HCT116 (cell line): Measurements from ENCODE around the gene ALK. TPM values are rescaled to one million over a fixed set of nuclear protein-coding genes. Genes with fewer than 3 reads are reported as not detected.

ENCODE experiments used
- ATAC-seq: fragments of 200-7000 bp; cut with Tn5 transposase; 2 replicates; pipeline ENCODE4 v1.9.1; 2020; ENCODE audit warnings: mild to moderate bottlenecking, moderate library complexity
- BruUV-seq: library from RNA; stranded (reverse); fragments of 400-500 nt; replicated peaks from 2 replicates; lab custom pipeline; 2021; lab: Mats Ljungman, UMichigan
- CTCF ChIA-PET: fragments of 300-600 bp; sonication (Branson Sonifier 250); formaldehyde crosslinking; loops from one replicate; lab custom pipeline; 2021; ENCODE audit warnings: antibody characterized with exemption; lab: Charles Lee
- POLR2A ChIA-PET: fragments of 300-600, 350-600 bp; sonication (Branson Sonifier 250); formaldehyde crosslinking; loops from one replicate; lab custom pipeline; 2021; ENCODE audit warnings: antibody characterized with exemption; lab: Charles Lee
- RAD21 ChIA-PET, 2 experiments: fragments of 300-600 bp; sonication (Branson Sonifier 250); formaldehyde crosslinking; loops; one replicate each; lab custom pipeline; 2023; ENCODE audit warnings: low total read pairs in 2 of 2; ENCODE audit not compliant: uncharacterized antibody in 2 of 2, unreplicated experiment in 2 of 2, low non-redundant PET in 1 of 2; lab: Charles Lee
- DNase-seq: peaks from one replicate; pipeline ENCODE4 v3.0.0-alpha.2; 2010; ENCODE audit warnings: low read depth, low spot score
- H2AFZ ChIP-seq: fragments of 200-600 bp; shearing (Covaris generic), sonication (generic); 2 replicates; pipeline ENCODE4 v1.6.1; 2017; ENCODE audit warnings: low read depth, mixed run types, mixed read lengths, antibody characterized with exemption, low read length; ENCODE audit not compliant: poor library complexity, severe bottlenecking
- H3K27ac ChIP-seq: 2 replicates; pipeline ENCODE4 v1.5.1; 2012; ENCODE audit warnings: low read depth, low read length
- H3K27me3 ChIP-seq: fragments of 200-600 bp; sonication (generic); 2 replicates; pipeline ENCODE4 v1.6.1; 2016; ENCODE audit warnings: mixed run types, low read length, mixed read lengths; ENCODE audit not compliant: insufficient read depth
- H3K36me3 ChIP-seq, 2 experiments: fragments of 200-500 bp in 1 of 2; fragments of 200-600 bp in 1 of 2; sonication (Bioruptor generic) in 1 of 2; sonication (generic) in 1 of 2; 2 replicates each; pipeline versions ENCODE4 v1.5.1 to v1.6.1; 2014 to 2016; ENCODE audit warnings: low read length in 2 of 2, inconsistent platforms in 1 of 2, mixed read lengths in 1 of 2, mixed run types in 1 of 2; ENCODE audit not compliant: insufficient read depth in 2 of 2, control insufficient read depth in 1 of 2
- H3K4me1 ChIP-seq, 2 experiments: fragments of 200-600 bp in 1 of 2; sonication (generic) in 1 of 2; 2 replicates each; pipeline versions ENCODE4 v1.5.1 to v1.6.1; 2012 to 2017; ENCODE audit warnings: low read length in 2 of 2, inconsistent platforms in 1 of 2, mild to moderate bottlenecking in 1 of 2, mixed read lengths in 1 of 2, mixed run types in 1 of 2, moderate library complexity in 1 of 2; ENCODE audit not compliant: insufficient read depth in 2 of 2, control insufficient read depth in 1 of 2
- H3K4me2 ChIP-seq: fragments of 200-600 bp; sonication (generic); 2 replicates; pipeline ENCODE4 v1.6.1; 2017; ENCODE audit warnings: mixed run types, low read length, mixed read lengths
- H3K4me3 ChIP-seq, 2 experiments: fragments of 200-600 bp in 1 of 2; sonication (generic) in 1 of 2; replicated peaks in 1 of 2; 2 replicates each; pipeline ENCODE4 v1.5.1; 2011 to 2016; ENCODE audit warnings: low read length in 2 of 2, control low read depth in 1 of 2, low read depth in 1 of 2, mild to moderate bottlenecking in 1 of 2, mixed read lengths in 1 of 2, mixed run types in 1 of 2
- H3K79me2 ChIP-seq: fragments of 200-600 bp; sonication (generic); 2 replicates; pipeline ENCODE4 v1.6.1; 2017; ENCODE audit warnings: mild to moderate bottlenecking, mixed run types, low read length, moderate library complexity, mixed read lengths; ENCODE audit not compliant: insufficient read depth
- H3K9ac ChIP-seq: fragments of 200-600 bp; sonication (generic); 2 replicates; pipeline ENCODE4 v1.6.1; 2016; ENCODE audit warnings: low read length, mixed read lengths
- H3K9me2 ChIP-seq: fragments of 200-600 bp; sonication (generic), shearing (Covaris generic); 2 replicates; pipeline ENCODE4 v1.6.1; 2017; ENCODE audit warnings: mixed run types, mild to moderate bottlenecking, moderate library complexity; ENCODE audit not compliant: insufficient read depth
- H3K9me3 ChIP-seq, 2 experiments: fragments of 200-500 bp in 1 of 2; fragments of 200-600 bp in 1 of 2; sonication (Bioruptor generic) in 1 of 2; sonication (generic) in 1 of 2; 2 replicates each; pipeline ENCODE4 v1.6.1; 2014 to 2017; ENCODE audit warnings: low read length in 2 of 2, mixed read lengths in 2 of 2, inconsistent platforms in 1 of 2, low read depth in 1 of 2, mild to moderate bottlenecking in 1 of 2, mixed run types in 1 of 2, moderate library complexity in 1 of 2; ENCODE audit not compliant: control insufficient read depth in 1 of 2, insufficient read depth in 1 of 2
- H4K20me1 ChIP-seq: fragments of 200-600 bp; sonication (generic), shearing (Covaris generic); 2 replicates; pipeline ENCODE4 v1.6.1; 2017; ENCODE audit warnings: mixed run types, mild to moderate bottlenecking, moderate library complexity; ENCODE audit not compliant: insufficient read depth
- CBX3 ChIP-seq: IDR thresholded peaks from 2 replicates; pipeline ENCODE4 v1.6.1; 2012; ENCODE audit warnings: low read depth
- CEBPB ChIP-seq: IDR thresholded peaks from 2 replicates; pipeline ENCODE4 v1.6.1; 2012; ENCODE audit warnings: low read depth
- EGR1 ChIP-seq: IDR thresholded peaks from 2 replicates; pipeline ENCODE4 v1.6.1; 2012; ENCODE audit warnings: low read depth
- EZH2phosphoT487 ChIP-seq: fragments of 200-600 bp; IDR thresholded peaks from 2 replicates; pipeline ENCODE4 v1.6.1; 2018; ENCODE audit warnings: antibody characterized with exemption, borderline replicate concordance
- FOSL1 ChIP-seq: IDR thresholded peaks from 2 replicates; pipeline ENCODE4 v1.6.1; 2012; ENCODE audit warnings: low read depth
- TCF7L2 ChIP-seq: IDR thresholded peaks from 2 replicates; pipeline ENCODE4 v1.7.0; 2011; ENCODE audit warnings: borderline replicate concordance, inconsistent platforms; ENCODE audit not compliant: insufficient read depth, insufficient read length; ENCODE audit errors: extremely low read depth
- ZNF274 ChIP-seq: fragments of 200-500 bp; sonication (Bioruptor generic); IDR thresholded peaks from 2 replicates; pipeline ENCODE4 v1.6.1; 2014; ENCODE audit warnings: mild to moderate bottlenecking, low read depth, low read length, inconsistent platforms
- intact Hi-C: fragments of 100-400 bp; cut with micrococcal nuclease; formaldehyde crosslinking; loops from 2 replicates; pipeline ENCODE4 v1.10.0; 2022
- total RNA-seq: library from RNA; stranded (reverse); gene quantifications from one replicate; pipeline ENCODE4 v1.2.1, GENCODE V29; 2021; ENCODE audit not compliant: unreplicated experiment
- TF ChIP-seq, protein P1 (sequence below): IDR thresholded peaks from 2 replicates; pipeline ENCODE4 v1.6.1; 2011; ENCODE audit warnings: mild to moderate bottlenecking, low read length, moderate library complexity; ENCODE audit not compliant: insufficient replicate concordance; ENCODE audit errors: extremely low read depth
- TF ChIP-seq, protein P2 (sequence below): IDR thresholded peaks from 2 replicates; pipeline ENCODE4 v1.6.1; 2012

Gene ALK
- total RNA-seq, 1 experiment from 2014 or later = not detected

DNA sequence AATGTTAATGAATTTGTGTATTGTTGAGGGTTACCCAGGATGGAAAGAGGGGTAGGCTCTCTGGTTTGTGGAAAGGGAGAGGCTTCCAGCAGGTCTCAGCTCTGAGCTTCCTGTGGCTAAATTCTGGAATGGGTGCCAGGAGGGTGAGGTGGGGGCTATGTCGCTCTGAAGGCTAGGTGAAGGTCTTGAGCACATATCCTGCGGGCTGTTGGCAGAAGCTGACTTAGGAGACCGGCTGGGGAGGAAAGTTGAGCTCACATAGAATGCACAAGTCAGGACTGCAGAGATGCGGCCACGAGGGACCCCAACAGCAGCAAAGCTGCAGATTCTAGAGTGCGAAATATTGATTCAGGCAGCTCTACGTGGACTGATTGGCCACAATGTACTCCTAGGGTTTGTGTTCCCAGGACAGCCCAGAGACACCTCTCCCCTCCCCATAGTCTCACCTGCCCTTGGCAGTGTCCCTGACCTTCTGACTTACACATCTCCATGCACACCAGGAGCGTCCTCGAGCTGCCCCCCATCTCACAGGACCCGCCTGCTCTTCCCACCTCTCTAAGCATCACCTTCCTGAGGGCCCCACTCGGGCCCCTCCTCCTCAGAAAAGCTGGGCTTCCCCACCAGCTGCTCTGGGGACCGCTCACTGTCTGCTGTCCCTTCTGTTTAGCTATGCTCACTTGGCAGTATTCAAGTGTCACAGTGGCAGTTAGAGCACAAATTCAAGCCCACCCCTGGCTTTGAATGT is 72.6 kb downstream of the ALK start:
- H3K9me2 ChIP-seq = no peaks in the 10 kb centered on the region
- CTCF ChIA-PET = no interaction called here
- ATAC-seq = no peak

More for the DNA sequence above, 72.6 kb downstream of the ALK start:
- Histone ChIP-seq H3K9ac (no peak overlapping the region), H3K4me3 (no peak overlapping the region), H3K9me3 (no peaks in the 10 kb centered on the region), H2AFZ (no peak overlapping the region), H3K36me3 (no peaks in the 10 kb centered on the region), H3K27me3 (peaks cover 73% of the 10 kb centered on the region), H4K20me1 (no peaks in the 10 kb centered on the region), H3K27ac (no peak overlapping the region), H3K79me2 (no peaks in the 10 kb centered on the region), H3K4me1 (no peaks in the 10 kb centered on the region), H3K4me2 (no peak overlapping the region)
- no peak for DNase-seq
- RAD21 ChIA-PET = no interaction called here
- no TSS peak for BruUV-seq
- TF ChIP-seq TCF7L2 = no peak
- no peak for TF ChIP-seq ZNF274
- TF ChIP-seq EGR1 = no peak
- TF ChIP-seq, protein P1, sequence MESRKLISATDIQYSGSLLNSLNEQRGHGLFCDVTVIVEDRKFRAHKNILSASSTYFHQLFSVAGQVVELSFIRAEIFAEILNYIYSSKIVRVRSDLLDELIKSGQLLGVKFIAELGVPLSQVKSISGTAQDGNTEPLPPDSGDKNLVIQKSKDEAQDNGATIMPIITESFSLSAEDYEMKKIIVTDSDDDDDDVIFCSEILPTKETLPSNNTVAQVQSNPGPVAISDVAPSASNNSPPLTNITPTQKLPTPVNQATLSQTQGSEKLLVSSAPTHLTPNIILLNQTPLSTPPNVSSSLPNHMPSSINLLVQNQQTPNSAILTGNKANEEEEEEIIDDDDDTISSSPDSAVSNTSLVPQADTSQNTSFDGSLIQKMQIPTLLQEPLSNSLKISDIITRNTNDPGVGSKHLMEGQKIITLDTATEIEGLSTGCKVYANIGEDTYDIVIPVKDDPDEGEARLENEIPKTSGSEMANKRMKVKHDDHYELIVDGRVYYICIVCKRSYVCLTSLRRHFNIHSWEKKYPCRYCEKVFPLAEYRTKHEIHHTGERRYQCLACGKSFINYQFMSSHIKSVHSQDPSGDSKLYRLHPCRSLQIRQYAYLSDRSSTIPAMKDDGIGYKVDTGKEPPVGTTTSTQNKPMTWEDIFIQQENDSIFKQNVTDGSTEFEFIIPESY = no peak
- no peak for TF ChIP-seq EZH2phosphoT487
- TF ChIP-seq CBX3 = no peak
- TF ChIP-seq FOSL1 = no peak
- TF ChIP-seq CEBPB = no peak
- TF ChIP-seq, protein P2, sequence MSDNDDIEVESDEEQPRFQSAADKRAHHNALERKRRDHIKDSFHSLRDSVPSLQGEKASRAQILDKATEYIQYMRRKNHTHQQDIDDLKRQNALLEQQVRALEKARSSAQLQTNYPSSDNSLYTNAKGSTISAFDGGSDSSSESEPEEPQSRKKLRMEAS = no peak
- intact Hi-C loops = no loop called here
- POLR2A ChIA-PET = no interaction called here
